ENCODE measurements around the gene ITPR1. TPM values are rescaled to one million over a fixed set of nuclear protein-coding genes. Genes with fewer than 3 reads are reported as not detected.

The ITPR1 gene
- total RNA-seq, 2 experiments from 2014 or later = 84.4 to 104 TPM

DNA sequence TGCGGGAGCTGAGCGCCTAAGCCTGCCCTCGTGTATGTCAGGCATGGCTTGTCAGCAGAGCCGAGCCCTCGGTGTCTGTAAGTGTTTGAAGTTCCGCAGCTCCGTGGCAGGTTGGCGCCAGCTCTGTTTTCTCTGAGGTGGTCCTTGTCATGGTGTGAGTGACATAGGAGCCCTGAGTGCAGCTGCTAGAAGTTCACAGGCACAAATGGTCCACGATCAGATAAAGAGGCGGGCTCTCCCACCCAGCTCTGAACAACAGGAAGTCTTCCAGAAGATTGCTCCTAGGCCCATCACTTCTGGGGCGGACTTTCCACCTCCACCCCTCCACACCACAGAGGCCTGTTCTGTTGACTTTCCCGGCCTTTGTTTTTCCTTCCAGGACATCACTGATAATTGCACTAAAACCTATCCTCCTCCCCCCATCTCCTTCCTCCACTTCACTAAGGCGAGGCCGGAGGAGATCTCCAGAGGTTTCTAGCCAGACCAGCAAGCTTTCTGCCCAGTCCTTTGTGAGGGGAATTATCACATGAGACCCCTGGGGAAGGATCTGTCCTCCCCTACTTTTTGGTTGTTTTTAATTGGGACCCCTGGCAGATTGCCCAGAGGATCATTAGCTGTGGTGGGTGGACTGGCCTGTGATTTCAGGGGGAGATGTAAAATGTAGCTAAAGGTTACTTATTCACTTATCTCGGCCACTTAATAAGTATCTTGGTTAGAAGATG is 19.9 kb downstream of the ITPR1 start:
- no peaks in the 10 kb centered on the region for H3K9me3 ChIP-seq (ENCODE audit: low read length)
- no peaks in the 10 kb centered on the region for H3K9me2 ChIP-seq (ENCODE audit: insufficient read depth, low read length)
- peaks cover 20% of the 10 kb centered on the region for H3K79me2 ChIP-seq (ENCODE audit: insufficient read depth, low read depth, low read length)
- ChIA-PET CTCF (ENCODE audit: unreplicated experiment) (no interaction called here), POLR2A (interaction anchor here (1.1 to 1.6 kb wide), 3 partner anchors 12 to 22 kb away, joined by 3 to 9 read pairs (median 5); partner anchors contain the start of gene ITPR1)
- no peak for DNase-seq (ENCODE audit: low spot score)
- no peak overlapping the region for H3K4me2 ChIP-seq (ENCODE audit: low read length)
- intact Hi-C loops (cut with micrococcal nuclease; ENCODE audit: unreplicated experiment) = no loop called here
- H3K4me1 ChIP-seq (ENCODE audit: insufficient read depth, low read length, poor library complexity, severe bottlenecking) = peaks cover 29% of the 10 kb centered on the region
- no peak overlapping the region for H3K27ac ChIP-seq (ENCODE audit: low read depth, low read length, poor library complexity, severe bottlenecking)
- peaks cover 37% of the 10 kb centered on the region for H3K36me3 ChIP-seq (ENCODE audit: insufficient read depth, low read length)
- no peak for TF ChIP-seq EZH2phosphoT487 (IDR thresholded peaks at IDR 0.05; ENCODE audit: borderline replicate concordance, low read depth, low read length)
- TF ChIP-seq, protein P1, sequence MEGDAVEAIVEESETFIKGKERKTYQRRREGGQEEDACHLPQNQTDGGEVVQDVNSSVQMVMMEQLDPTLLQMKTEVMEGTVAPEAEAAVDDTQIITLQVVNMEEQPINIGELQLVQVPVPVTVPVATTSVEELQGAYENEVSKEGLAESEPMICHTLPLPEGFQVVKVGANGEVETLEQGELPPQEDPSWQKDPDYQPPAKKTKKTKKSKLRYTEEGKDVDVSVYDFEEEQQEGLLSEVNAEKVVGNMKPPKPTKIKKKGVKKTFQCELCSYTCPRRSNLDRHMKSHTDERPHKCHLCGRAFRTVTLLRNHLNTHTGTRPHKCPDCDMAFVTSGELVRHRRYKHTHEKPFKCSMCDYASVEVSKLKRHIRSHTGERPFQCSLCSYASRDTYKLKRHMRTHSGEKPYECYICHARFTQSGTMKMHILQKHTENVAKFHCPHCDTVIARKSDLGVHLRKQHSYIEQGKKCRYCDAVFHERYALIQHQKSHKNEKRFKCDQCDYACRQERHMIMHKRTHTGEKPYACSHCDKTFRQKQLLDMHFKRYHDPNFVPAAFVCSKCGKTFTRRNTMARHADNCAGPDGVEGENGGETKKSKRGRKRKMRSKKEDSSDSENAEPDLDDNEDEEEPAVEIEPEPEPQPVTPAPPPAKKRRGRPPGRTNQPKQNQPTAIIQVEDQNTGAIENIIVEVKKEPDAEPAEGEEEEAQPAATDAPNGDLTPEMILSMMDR (conservative IDR thresholded peaks at IDR 0.05; ENCODE audit: low read length) = no peak
- BruUV-seq (replicated peaks) = no TSS peak
- H3K4me3 ChIP-seq (ENCODE audit: low read depth, low read length, poor library complexity, severe bottlenecking) = no peak overlapping the region
- no peaks in the 10 kb centered on the region for H4K20me1 ChIP-seq (ENCODE audit: insufficient read depth, low read length)
- H2AFZ ChIP-seq (ENCODE audit: low read length) = no peak overlapping the region

DNA sequence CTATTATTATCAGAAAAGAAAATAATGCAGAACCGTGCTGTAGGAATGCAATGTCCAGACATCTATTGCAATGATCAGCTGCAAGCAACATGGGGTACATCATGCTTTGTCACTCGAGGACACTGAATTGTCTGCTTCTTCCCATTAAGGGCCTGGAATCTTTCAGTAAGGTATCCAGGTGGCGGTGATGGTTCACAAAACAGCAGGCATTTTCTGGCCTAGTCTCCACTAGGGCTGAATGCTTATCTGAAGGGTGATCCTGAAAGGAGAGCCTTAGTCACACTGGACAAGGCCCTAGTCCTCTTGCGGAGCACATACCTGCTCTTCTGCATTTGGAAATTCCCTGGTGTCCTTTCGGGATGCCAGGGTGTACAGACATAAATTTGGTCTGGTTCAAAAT is 21.2 kb downstream of the ITPR1 start:
- BruUV-seq (replicated peaks) = no TSS peak
- Histone ChIP-seq H3K4me2 (ENCODE audit: low read length) (no peak overlapping the region), H3K4me3 (ENCODE audit: low read depth, low read length, poor library complexity, severe bottlenecking) (no peak overlapping the region), H3K4me1 (ENCODE audit: insufficient read depth, low read length, poor library complexity, severe bottlenecking) (peaks cover 17% of the 10 kb centered on the region), H3K27ac (ENCODE audit: low read depth, low read length, poor library complexity, severe bottlenecking) (no peak overlapping the region), H2AFZ (ENCODE audit: low read length) (no peak overlapping the region), H4K20me1 (ENCODE audit: insufficient read depth, low read length) (no peaks in the 10 kb centered on the region), H3K9me2 (ENCODE audit: insufficient read depth, low read length) (no peaks in the 10 kb centered on the region), H3K36me3 (ENCODE audit: insufficient read depth, low read length) (peaks cover 40% of the 10 kb centered on the region), H3K79me2 (ENCODE audit: insufficient read depth, low read depth, low read length) (peaks cover 8% of the 10 kb centered on the region), H3K9me3 (ENCODE audit: low read length) (no peaks in the 10 kb centered on the region)
- intact Hi-C loops (cut with micrococcal nuclease; ENCODE audit: unreplicated experiment) = no loop called here
- TF ChIP-seq, protein P1 (conservative IDR thresholded peaks at IDR 0.05; ENCODE audit: low read length) = no peak
- no peak for TF ChIP-seq EZH2phosphoT487 (IDR thresholded peaks at IDR 0.05; ENCODE audit: borderline replicate concordance, low read depth, low read length)
- POLR2A ChIA-PET = interaction anchor here (0.8 to 1.1 kb wide), 2 partner anchors 9 to 21 kb away, joined by 4 to 7 read pairs; no protein-coding TSS in a partner anchor
- no peak for DNase-seq (ENCODE audit: low spot score)
- CTCF ChIA-PET (ENCODE audit: unreplicated experiment) = no interaction called here

DNA sequence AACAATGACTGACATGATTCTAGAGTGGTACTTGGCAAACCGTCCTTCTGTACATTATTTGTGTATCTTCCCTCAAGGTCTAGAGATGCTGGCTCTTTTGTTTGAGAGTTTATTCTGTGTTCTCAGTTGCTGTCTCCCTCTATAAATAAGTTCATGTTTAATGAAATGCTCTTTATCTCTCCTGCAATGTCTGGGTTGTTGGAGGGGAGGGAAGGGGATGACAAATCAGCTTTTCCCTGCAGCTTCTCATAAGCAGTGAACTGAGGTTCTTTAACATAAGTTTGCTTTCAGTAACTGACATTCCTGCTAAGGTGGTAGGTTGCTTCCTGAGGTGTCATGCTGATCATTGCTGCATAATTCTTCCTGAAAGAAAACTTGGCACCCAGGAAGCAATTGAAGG is 21.8 kb downstream of the ITPR1 start:
- Histone ChIP-seq H4K20me1 (ENCODE audit: insufficient read depth, low read length) (no peaks in the 10 kb centered on the region), H3K9me2 (ENCODE audit: insufficient read depth, low read length) (no peaks in the 10 kb centered on the region), H2AFZ (ENCODE audit: low read length) (no peak overlapping the region), H3K4me1 (ENCODE audit: insufficient read depth, low read length, poor library complexity, severe bottlenecking) (peaks cover 17% of the 10 kb centered on the region), H3K36me3 (ENCODE audit: insufficient read depth, low read length) (peaks cover 43% of the 10 kb centered on the region), H3K27ac (ENCODE audit: low read depth, low read length, poor library complexity, severe bottlenecking) (no peak overlapping the region), H3K79me2 (ENCODE audit: insufficient read depth, low read depth, low read length) (peaks cover 7% of the 10 kb centered on the region), H3K4me3 (ENCODE audit: low read depth, low read length, poor library complexity, severe bottlenecking) (no peak overlapping the region), H3K4me2 (ENCODE audit: low read length) (no peak overlapping the region), H3K9me3 (ENCODE audit: low read length) (no peaks in the 10 kb centered on the region)
- intact Hi-C loops (cut with micrococcal nuclease; ENCODE audit: unreplicated experiment) = no loop called here
- CTCF ChIA-PET (ENCODE audit: unreplicated experiment) = no interaction called here
- POLR2A ChIA-PET = interaction anchor here (0.8 to 1.1 kb wide), 2 partner anchors 9 to 21 kb away, joined by 4 to 7 read pairs; no protein-coding TSS in a partner anchor
- no TSS peak for BruUV-seq (replicated peaks)
- no peak for DNase-seq (ENCODE audit: low spot score)
- TF ChIP-seq, protein P1 (conservative IDR thresholded peaks at IDR 0.05; ENCODE audit: low read length) = no peak
- TF ChIP-seq EZH2phosphoT487 (IDR thresholded peaks at IDR 0.05; ENCODE audit: borderline replicate concordance, low read depth, low read length) = no peak
